ENCODE results near the gene OR13A1. TPM values are rescaled to one million over a fixed set of nuclear protein-coding genes. Genes with fewer than 3 reads are reported as not detected.
"Not testable (repeated sequence)": the region's sequence is repeated elsewhere in the genome, so short reads cannot be mapped to it uniquely, and the experiment has no call there.

Gene OR13A1, protein sequence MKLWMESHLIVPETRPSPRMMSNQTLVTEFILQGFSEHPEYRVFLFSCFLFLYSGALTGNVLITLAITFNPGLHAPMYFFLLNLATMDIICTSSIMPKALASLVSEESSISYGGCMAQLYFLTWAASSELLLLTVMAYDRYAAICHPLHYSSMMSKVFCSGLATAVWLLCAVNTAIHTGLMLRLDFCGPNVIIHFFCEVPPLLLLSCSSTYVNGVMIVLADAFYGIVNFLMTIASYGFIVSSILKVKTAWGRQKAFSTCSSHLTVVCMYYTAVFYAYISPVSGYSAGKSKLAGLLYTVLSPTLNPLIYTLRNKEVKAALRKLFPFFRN
- polyA plus RNA-seq (ENCODE audit: insufficient read length in 4 of 4): under 1 TPM in 3 of 4 donors, not detected in 1; 0.06 to 0.22 (median 0.13) TPM

GRCh38 chr10:45315508-45315907 is at the start of gene OR13A1:
Gene OR13A1, minus strand, starts transcription at chr10:45315608. Its CDS starts 11,186 bp downstream, at chr10:45304422.
- DNase-seq (ENCODE audit: low read depth in 4 of 4, low spot score in 2 of 4): no peak

DNA sequence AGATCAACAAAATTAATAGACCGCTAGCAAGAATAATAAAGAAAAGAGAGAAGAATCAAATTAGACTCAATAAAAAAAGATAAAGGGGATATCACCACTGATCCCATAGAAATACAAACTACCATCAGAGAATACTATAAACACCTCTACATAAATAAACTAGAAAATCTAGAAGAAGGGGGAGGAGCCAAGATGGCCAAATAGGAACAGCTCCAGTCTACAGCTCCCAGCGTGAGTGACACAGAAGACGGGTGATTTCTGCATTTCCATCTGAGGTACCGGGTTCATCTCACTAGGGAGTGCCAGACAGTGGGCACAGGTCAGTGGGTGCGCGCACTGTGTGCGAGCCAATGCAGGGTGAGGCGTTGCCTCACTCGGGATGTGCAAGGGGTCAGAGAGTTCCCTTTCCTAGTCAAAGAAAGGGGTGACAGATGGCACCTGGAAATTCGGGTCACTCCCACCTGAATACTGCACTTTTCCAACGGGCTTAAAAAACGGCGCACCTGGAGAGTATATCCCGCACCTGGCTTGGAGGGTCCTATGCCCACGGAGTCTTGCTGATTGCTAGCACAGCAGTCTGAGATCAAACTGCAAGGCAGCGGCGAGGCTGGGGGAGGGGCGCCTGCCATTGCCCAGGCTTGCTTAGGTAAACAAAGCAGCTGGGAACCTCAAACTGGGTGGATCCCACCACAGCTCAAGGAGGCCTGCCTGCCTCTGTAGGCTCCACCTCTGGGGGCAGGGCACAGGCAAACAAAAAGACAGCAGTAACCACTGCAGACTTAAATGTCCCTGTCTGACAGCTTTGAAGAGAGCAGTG is 46.8 kb upstream of the OR13A1 start:
- DNase-seq (ENCODE audit: low read depth in 4 of 4, low spot score in 2 of 4): not testable (repeated sequence)

GRCh38 chr10:45358961-45359360 is 43.6 kb upstream of the OR13A1 start:
- DNase-seq (ENCODE audit: low read depth in 4 of 4, low spot score in 2 of 4): not testable (repeated sequence)

GRCh38 chr10:45355494-45355893 is 40.1 kb upstream of the OR13A1 start:
- DNase-seq (ENCODE audit: low read depth in 4 of 4, low spot score in 2 of 4): no peak

- no peak for DNase-seq (ENCODE audit: low read depth in 4 of 4, low spot score in 2 of 4)
These were observed 38.9 kb upstream of the OR13A1 start for GRCh38 chr10:45354261-45354660.

GRCh38 chr10:45353186-45353585 is 37.8 kb upstream of the OR13A1 start:
- DNase-seq (ENCODE audit: low read depth in 4 of 4, low spot score in 2 of 4): no peak

- not testable (repeated sequence) for DNase-seq (ENCODE audit: low read depth in 4 of 4, low spot score in 2 of 4)
These were observed 32.9 kb upstream of the OR13A1 start for GRCh38 chr10:45348196-45348765.

GRCh38 chr10:45347464-45347863 is 32.1 kb upstream of the OR13A1 start:
- not testable (repeated sequence) for DNase-seq (ENCODE audit: low read depth in 4 of 4, low spot score in 2 of 4)

DNA sequence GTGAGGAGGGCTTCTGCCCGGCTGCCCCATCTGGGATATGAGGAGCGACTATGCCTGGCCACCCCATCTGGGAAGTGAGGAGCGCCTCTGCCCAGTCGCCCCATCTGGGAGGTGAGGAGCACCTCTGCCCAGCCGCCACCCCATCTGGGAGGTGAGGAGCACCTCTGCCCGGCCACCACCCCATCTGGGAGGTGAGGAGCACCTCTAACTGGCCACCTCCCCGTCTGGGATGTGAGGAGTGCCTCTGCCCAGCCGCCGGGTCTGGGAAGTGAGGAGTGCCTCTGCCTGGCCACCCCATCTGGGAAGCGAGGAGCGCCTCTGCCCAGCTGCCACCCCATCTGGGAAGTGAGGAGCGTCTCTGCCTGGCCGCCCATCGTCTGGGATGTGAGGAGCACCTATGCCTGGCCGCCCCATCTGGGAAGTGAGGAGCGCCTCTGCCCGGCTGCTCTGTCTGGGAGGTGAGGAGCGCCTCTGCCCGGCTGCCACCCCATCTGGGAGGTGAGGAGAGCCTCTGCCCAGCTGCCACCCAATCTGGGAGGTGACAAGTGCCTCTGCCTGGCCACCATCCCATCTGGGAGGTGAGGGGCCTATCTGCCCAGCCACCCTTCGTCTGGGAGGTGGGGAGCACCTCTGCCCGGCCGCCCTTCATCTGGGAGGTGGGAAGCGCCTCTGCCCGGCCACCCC is 31.4 kb upstream of the OR13A1 start:
- DNase-seq (ENCODE audit: low read depth in 4 of 4, low spot score in 2 of 4): not testable (repeated sequence)

GRCh38 chr10:45340420-45340819 is 25.0 kb upstream of the OR13A1 start:
- not testable (repeated sequence) for DNase-seq (ENCODE audit: low read depth in 4 of 4, low spot score in 2 of 4)

- no peak for DNase-seq (ENCODE audit: low read depth in 4 of 4, low spot score in 2 of 4)
These were observed 24.5 kb upstream of the OR13A1 start for GRCh38 chr10:45339894-45340293.

GRCh38 chr10:45331824-45332223 is 16.4 kb upstream of the OR13A1 start:
- DNase-seq (ENCODE audit: low read depth in 4 of 4, low spot score in 2 of 4): not testable (repeated sequence)

DNA sequence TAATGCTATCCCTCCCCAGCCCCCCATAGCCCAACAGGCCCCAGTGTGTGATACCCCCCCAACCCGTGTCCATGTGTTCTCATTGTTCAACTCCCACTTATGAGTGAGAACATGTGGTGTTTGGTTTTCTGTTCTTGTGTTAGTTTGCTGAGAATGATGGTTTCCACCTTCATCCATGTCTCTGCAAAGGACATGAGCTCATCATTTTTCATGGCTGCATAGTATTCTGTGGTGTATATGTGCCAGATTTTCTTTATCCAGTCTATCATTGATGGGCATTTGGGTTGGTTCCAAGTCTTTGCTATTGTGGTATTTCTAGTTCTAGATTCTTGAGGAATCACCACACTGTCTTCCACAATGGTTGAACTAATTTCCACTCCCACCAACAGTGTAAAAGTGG is 11.5 kb upstream of the OR13A1 start:
- not testable (repeated sequence) for DNase-seq (ENCODE audit: low read depth in 4 of 4, low spot score in 2 of 4)

DNA sequence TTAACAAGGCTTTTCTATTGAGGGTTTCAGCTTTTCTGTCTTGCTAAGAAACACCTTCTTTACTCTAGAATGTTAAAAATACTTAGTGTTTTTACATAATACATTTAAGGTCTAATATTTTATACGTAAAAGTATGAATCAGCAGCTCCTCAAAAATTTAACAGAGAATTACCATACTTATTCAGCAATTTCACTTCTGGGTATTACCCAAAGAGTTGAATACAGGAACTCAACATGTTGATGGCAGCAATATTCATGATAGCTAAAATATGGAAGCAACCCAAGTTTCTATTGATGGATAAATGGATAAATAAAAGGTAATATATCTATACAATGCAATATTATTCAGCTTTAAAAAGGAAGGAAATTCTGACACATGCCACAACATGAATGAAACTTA is 9.7 kb upstream of the OR13A1 start:
- DNase-seq (ENCODE audit: low read depth in 4 of 4, low spot score in 2 of 4): no peak

GRCh38 chr10:45319702-45320101 is 4.3 kb upstream of the OR13A1 start:
- DNase-seq (ENCODE audit: low read depth in 4 of 4, low spot score in 2 of 4): no peak

DNA sequence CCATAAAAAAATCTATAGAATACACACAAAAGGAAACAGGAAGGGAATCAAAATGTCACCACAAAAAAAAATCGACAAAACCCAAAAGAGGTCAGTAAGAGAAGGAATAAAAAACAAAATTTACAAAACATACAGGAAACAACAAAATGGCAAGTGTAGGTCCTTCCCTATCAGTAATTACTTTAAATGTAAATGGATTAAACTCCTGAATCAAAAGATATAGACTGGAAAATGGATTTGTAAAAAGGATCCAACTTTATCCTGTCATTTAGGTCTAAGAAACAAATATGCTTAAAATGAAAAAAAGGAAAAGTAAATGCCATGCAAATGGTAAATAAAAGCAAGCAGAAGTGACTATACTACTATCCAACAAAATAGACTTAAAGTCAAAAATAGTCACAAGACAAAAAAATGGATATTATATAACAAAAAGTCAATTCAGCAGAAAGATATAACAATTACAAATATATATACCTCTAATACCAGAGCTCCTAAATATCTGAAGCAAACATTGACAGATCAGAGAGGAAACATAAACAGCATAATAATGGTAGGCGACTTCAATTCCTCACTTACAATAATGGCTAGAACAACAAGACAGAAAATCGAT is 2.0 kb downstream of the OR13A1 start:
- DNase-seq (ENCODE audit: low read depth in 4 of 4, low spot score in 2 of 4): no peak

GRCh38 chr10:45308707-45309106 is 6.7 kb downstream of the OR13A1 start:
- no peak for DNase-seq (ENCODE audit: low read depth in 4 of 4, low spot score in 2 of 4)

- DNase-seq (ENCODE audit: low read depth in 4 of 4, low spot score in 2 of 4): no peak
These were observed 12.8 kb downstream of the OR13A1 start for GRCh38 chr10:45302573-45302972.

GRCh38 chr10:45298341-45298955 is 17.0 kb downstream of the OR13A1 start:
- DNase-seq (ENCODE audit: low read depth in 4 of 4, low spot score in 2 of 4): not testable (repeated sequence)

DNA sequence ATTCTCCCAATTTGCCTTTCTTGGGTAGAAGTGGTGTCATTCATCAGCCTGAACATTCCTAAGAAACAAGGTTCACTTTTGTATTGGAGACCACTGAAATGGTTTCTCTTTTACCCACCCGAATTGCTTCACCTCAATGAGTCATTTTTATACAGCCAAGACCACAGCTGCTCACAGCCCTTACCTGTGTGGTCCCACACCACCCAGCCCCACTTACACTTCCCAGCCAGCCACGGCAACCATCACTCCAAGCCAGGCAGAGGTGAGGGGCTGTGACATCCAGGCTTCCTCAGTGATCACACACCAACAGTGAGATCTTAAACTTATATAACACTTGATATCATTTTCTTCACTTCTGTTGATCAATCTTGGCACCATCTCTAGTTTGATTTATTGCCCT is 20.7 kb downstream of the OR13A1 start:
- DNase-seq (ENCODE audit: low read depth in 4 of 4, low spot score in 2 of 4): no peak

Measured in left renal cortex interstitium (tissue), 4 donors.